ENCODE measurements around the gene PHLDB3. TPM values are rescaled to one million over a fixed set of nuclear protein-coding genes. Genes with fewer than 3 reads are reported as not detected.
A peak's percentile ranks its signal among the peaks of the same experiment; 100 is the strongest.

PHLDB3 gene
- total RNA-seq, 1 donor from 2014 or later = 14.3 TPM

DNA sequence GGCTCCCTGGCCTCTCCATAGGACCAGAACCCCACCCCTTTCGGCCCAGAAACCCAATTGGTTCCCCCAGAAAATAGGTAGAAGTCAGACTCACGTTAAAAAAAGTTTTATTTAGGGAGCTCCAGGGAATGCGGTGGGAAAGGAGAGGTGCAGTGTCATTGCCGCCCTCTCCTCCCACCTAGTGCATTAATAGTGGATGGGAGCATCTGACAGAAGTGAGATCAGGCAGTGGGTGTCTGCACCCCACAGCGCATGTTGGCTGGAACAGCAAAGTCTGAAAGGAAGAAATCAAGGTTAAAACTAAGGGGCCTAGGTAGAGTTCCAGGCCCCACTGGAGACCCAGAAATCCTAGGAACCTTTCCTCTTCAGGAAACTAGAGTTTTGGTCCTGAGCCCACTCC lies 2.1 kb upstream of the PHLDB3 start:
- TF ChIP-seq, protein P1, sequence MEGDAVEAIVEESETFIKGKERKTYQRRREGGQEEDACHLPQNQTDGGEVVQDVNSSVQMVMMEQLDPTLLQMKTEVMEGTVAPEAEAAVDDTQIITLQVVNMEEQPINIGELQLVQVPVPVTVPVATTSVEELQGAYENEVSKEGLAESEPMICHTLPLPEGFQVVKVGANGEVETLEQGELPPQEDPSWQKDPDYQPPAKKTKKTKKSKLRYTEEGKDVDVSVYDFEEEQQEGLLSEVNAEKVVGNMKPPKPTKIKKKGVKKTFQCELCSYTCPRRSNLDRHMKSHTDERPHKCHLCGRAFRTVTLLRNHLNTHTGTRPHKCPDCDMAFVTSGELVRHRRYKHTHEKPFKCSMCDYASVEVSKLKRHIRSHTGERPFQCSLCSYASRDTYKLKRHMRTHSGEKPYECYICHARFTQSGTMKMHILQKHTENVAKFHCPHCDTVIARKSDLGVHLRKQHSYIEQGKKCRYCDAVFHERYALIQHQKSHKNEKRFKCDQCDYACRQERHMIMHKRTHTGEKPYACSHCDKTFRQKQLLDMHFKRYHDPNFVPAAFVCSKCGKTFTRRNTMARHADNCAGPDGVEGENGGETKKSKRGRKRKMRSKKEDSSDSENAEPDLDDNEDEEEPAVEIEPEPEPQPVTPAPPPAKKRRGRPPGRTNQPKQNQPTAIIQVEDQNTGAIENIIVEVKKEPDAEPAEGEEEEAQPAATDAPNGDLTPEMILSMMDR (conservative IDR thresholded peaks at IDR 0.05) = no peak
- Mint-ChIP-seq H3K4me1 (peaks cover 21% of the 10 kb centered on the region), H3K27me3 (ENCODE audit: low read depth) (peaks cover 2% of the 10 kb centered on the region), H3K9me3 (no peaks in the 10 kb centered on the region), H3K36me3 (ENCODE audit: low read depth) (peaks cover 2% of the 10 kb centered on the region), H3K4me3 (peak overlapping the region; percentile 66), H3K27ac (ENCODE audit: unreplicated experiment) (no peak overlapping the region)
- no peak for DNase-seq (ENCODE audit: low read depth, low spot score)

DNA sequence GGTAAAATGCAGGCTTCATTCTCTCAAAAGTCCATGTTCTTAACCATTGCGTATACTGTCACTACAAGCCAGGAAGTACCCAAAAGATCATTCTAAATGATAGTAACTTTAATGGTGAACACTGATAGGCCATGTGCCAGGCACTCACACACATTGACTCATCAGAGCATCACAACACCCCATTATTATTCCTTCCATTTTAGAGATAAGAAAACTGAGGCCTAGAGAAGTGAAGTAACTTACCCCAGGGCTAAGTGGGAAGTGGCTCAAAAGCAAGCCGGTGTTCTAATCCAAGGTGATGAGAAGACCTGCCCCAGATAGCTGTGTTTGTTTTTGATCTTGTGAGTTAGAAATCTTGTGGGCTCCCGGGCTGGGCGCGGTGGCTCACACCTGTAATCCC lies 1.4 kb upstream of the PHLDB3 start:
- H3K4me1 Mint-ChIP-seq = peaks cover 21% of the 10 kb centered on the region
- H3K27me3 Mint-ChIP-seq (ENCODE audit: low read depth) = peaks cover 2% of the 10 kb centered on the region
- TF ChIP-seq, protein P1 (conservative IDR thresholded peaks at IDR 0.05) = no peak
- H3K27ac Mint-ChIP-seq (ENCODE audit: unreplicated experiment) = no peak overlapping the region
- peaks cover 2% of the 10 kb centered on the region for H3K36me3 Mint-ChIP-seq (ENCODE audit: low read depth)
- DNase-seq (ENCODE audit: low read depth, low spot score) = no peak
- no peaks in the 10 kb centered on the region for H3K9me3 Mint-ChIP-seq
- H3K4me3 Mint-ChIP-seq = peak overlapping the region; percentile 66

- TF ChIP-seq, protein P1 (conservative IDR thresholded peaks at IDR 0.05) = no peak
- peaks cover 2% of the 10 kb centered on the region for H3K36me3 Mint-ChIP-seq (ENCODE audit: low read depth)
- peaks cover 21% of the 10 kb centered on the region for H3K4me1 Mint-ChIP-seq
- no peak for DNase-seq (ENCODE audit: low read depth, low spot score)
- peak overlapping the region; percentile 62 for H3K4me3 Mint-ChIP-seq
- H3K9me3 Mint-ChIP-seq = no peaks in the 10 kb centered on the region
- no peak overlapping the region for H3K27ac Mint-ChIP-seq (ENCODE audit: unreplicated experiment)
- H3K27me3 Mint-ChIP-seq (ENCODE audit: low read depth) = peaks cover 2% of the 10 kb centered on the region
Measured at GRCh38 chr19:43505186-43505456, 575 bp upstream of the PHLDB3 start.

DNA sequence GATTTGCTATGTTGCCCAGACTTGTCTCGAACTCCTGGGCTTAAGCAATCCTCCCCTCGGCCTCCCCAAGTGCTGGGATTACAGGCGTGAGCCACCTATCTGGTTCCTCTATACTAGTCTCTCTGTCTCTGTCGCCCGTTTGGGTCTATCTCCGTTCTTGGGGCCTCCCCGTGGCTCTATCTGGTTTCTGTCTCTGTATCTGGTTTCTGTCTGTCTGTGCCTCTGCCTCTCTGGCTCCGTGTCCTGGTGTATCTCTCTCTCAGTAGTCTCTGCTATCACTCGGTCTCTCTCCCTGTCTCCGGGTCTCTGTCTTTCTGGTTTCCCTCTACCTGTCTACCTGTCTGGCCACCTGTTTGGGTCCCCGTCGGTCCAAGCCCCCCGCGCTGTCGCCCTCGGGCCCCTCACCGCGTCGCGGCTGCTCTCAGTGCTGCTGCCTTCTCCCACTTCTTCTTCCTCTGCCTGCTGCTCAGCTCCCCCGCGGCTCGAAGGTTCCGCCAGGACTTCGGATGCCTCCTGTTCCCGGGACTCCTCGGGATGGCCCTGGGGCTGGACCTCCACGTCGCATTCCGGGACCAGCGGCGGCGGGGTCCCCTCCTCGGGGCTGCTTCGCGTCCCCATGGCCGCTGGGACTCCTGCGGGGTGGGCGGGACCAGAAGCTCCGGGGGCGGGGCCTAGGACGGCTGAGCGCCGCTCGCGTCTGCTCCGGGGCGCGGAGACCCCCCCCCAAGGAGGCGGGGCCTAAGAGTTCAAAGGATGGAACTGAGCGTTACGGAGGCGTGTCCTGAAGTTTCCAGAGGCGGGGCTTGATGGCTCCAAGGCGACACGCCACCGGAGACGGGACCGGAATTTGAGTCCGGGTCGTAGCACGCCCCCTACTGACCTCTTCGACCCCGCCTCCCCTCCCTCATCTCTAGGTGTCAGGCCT lies 783 bp downstream of the PHLDB3 start:
- peak overlapping the region; percentile 90 for H3K4me3 Mint-ChIP-seq
- H3K36me3 Mint-ChIP-seq (ENCODE audit: low read depth) = peaks cover 2% of the 10 kb centered on the region
- TF ChIP-seq, protein P1 (conservative IDR thresholded peaks at IDR 0.05) = no peak
- peaks cover 21% of the 10 kb centered on the region for H3K4me1 Mint-ChIP-seq
- H3K9me3 Mint-ChIP-seq = no peaks in the 10 kb centered on the region
- peak overlapping the region; percentile 78 for H3K27ac Mint-ChIP-seq (ENCODE audit: unreplicated experiment)
- H3K27me3 Mint-ChIP-seq (ENCODE audit: low read depth) = peaks cover 2% of the 10 kb centered on the region
- peak; percentile 96 for DNase-seq (ENCODE audit: low read depth, low spot score)

- H3K27ac Mint-ChIP-seq (ENCODE audit: unreplicated experiment) = no peak overlapping the region
- DNase-seq (ENCODE audit: low read depth, low spot score) = no peak
- no peaks in the 10 kb centered on the region for H3K36me3 Mint-ChIP-seq (ENCODE audit: low read depth)
- peaks cover 2% of the 10 kb centered on the region for H3K27me3 Mint-ChIP-seq (ENCODE audit: low read depth)
- TF ChIP-seq, protein P1 (conservative IDR thresholded peaks at IDR 0.05) = no peak
- H3K4me3 Mint-ChIP-seq = peak overlapping the region; percentile 50
- no peaks in the 10 kb centered on the region for H3K9me3 Mint-ChIP-seq
- peaks cover 21% of the 10 kb centered on the region for H3K4me1 Mint-ChIP-seq
Measured at GRCh38 chr19:43502419-43502976, 2.0 kb downstream of the PHLDB3 start.

All from neural crest cell (in vitro differentiated cells).